ENCODE measurements around the gene TANK.
A peak's percentile ranks its signal among the peaks of the same experiment; 100 is the strongest.
"Not testable (repeated sequence)": the region's sequence is repeated elsewhere in the genome, so short reads cannot be mapped to it uniquely, and the experiment has no call there.

The TANK gene

GRCh38 chr2:161279230-161279815 lies 119.1 kb downstream of the TANK start:
- not testable (repeated sequence) for DNase-seq

GRCh38 chr2:161280906-161281323 lies 120.7 kb downstream of the TANK start:
- DNase-seq: peak; percentile 12

- DNase-seq: not testable (repeated sequence)
Measured at GRCh38 chr2:161281615-161282310, 121.5 kb downstream of the TANK start.

- DNase-seq: not testable (repeated sequence)
Measured at GRCh38 chr2:161282311-161282644, 122.0 kb downstream of the TANK start.

GRCh38 chr2:161283926-161284325 lies 123.7 kb downstream of the TANK start:
- no peak for DNase-seq
